ENCODE measurements around the gene KCNIP1. TPM values are rescaled to one million over a fixed set of nuclear protein-coding genes. Genes with fewer than 3 reads are reported as not detected.

KCNIP1 gene
- total and polyA plus RNA-seq, 9 of the 15 experiments (the other 6 are each of a cell fraction or from before 2014, with no cell fraction given): not detected

- no TSS peak for BruUV-seq (replicated peaks)
- CTCF ChIA-PET (ENCODE audit: low intra/inter-chr PET ratio): interaction anchor here (0.9 to 1.9 kb wide), 3 partner anchors 31 to 198 kb away, joined by 3 to 10 read pairs (median 5); no protein-coding TSS in a partner anchor
- FAIRE-seq: peak; percentile 60
- intact Hi-C loops (cut with micrococcal nuclease): loop anchor here (1.0 kb wide), 2 partner anchors 29 to 198 kb away; no protein-coding TSS in a partner anchor
- Histone ChIP-seq H2AFZ (ENCODE audit: low read depth, low read length) (peak overlapping the region; percentile 51; the same call in 1 of the 2 replicates), H3K4me3 (no peak overlapping the region), H3K9me1 (ENCODE audit: control insufficient read depth, insufficient read depth, low read length) (peaks cover 3% of the 10 kb centered on the region), H3K4me2 (ENCODE audit: insufficient read depth, low read length) (peak overlapping the region; percentile 48), H3K27me3 (ENCODE audit: control insufficient read depth in 2 of 2, insufficient read depth in 2 of 2, low read length in 2 of 2) (peaks cover 0 to 13% of the 10 kb centered on the region in 2 experiments; a peak in 1 of 5 replicates), H3K36me3 (ENCODE audit: control insufficient read depth, insufficient read depth, low read length) (no peaks in the 10 kb centered on the region), H4K20me1 (replicated peaks; ENCODE audit: control insufficient read depth, insufficient read depth, low read length) (peaks cover 22% of the 10 kb centered on the region), H3K4me1 (replicated peaks in 1 of 2; ENCODE audit: control insufficient read depth in 2 of 2, insufficient read depth in 2 of 2, low read length in 2 of 2) (peaks cover 4 to 11% of the 10 kb centered on the region in 2 experiments; a peak in 4 of 5 replicates), H3K9me3 (replicated peaks; ENCODE audit: control insufficient read depth, insufficient read depth, low read depth, low read length) (no peaks in the 10 kb centered on the region), H3K79me2 (ENCODE audit: control insufficient read depth, insufficient read depth, low read length) (no peaks in the 10 kb centered on the region), H3K9ac (ENCODE audit: insufficient read depth in 1 of 2, low read depth in 2 of 2, low read length in 2 of 2) (no peak overlapping the region; a peak in 1 of 4 replicates), H3K27ac (ENCODE audit: extremely low read depth, low read depth, low read length) (no peak overlapping the region)
- DNase-seq (ENCODE audit: extremely low read depth in 1 of 4, low spot score in 3 of 4): peak; percentile 69 to 92 (median 86)
- POLR2A ChIA-PET: no interaction called here
- 1% methylated on average over 12 of the region's 12 CpGs for WGBS (ENCODE audit: insufficient coverage, low coverage, missing lambda C conversion rate)
- peak; percentile 89; the same call in 2 of the 3 replicates for ATAC-seq
- in situ Hi-C loops (cut with MboI): no loop called here
- TF ChIP-seq ZBTB7A (IDR thresholded peaks at IDR 0.05; ENCODE audit: borderline replicate concordance, control insufficient read depth, low read depth, low read length): peak; percentile 89
- TF ChIP-seq ZEB2 (IDR thresholded peaks at IDR 0.05): no peak
- TF ChIP-seq, protein P1, sequence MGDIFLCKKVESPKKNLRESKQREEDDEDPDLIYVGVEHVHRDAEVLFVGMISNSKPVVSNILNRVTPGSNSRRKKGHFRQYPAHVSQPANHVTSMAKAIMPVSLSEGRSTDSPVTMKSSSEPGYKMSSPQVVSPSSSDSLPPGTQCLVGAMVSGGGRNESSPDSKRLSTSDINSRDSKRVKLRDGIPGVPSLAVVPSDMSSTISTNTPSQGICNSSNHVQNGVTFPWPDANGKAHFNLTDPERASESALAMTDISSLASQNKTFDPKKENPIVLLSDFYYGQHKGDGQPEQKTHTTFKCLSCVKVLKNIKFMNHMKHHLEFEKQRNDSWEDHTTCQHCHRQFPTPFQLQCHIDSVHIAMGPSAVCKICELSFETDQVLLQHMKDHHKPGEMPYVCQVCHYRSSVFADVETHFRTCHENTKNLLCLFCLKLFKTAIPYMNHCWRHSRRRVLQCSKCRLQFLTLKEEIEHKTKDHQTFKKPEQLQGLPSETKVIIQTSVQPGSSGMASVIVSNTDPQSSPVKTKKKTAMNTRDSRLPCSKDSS (IDR thresholded peaks at IDR 0.05; ENCODE audit: low read depth, partially characterized antibody): no peak
- 0 out of 2 replicates have a peak, but pooled peaks have one; percentile 10 for TF ChIP-seq RB1 (IDR thresholded peaks at IDR 0.05; ENCODE audit: low read depth)
- TF ChIP-seq MYBL2 (IDR thresholded peaks at IDR 0.05; ENCODE audit: low read depth): no peak
- no peak for TF ChIP-seq MYBL2 (CRISPR knock-in tag; IDR thresholded peaks at IDR 0.05; ENCODE audit: borderline replicate concordance)
- TF ChIP-seq ZNF263 (CRISPR knock-in tag; IDR thresholded peaks at IDR 0.05; ENCODE audit: borderline replicate concordance): peak; percentile 94
- peak; percentile 74 to 75 for TF ChIP-seq RAD21 (CRISPR knock-in tag; conservative IDR thresholded peaks at IDR 0.05 in 1 of 2, IDR thresholded peaks at IDR 0.05 in 1 of 2)
- TF ChIP-seq, protein P2, sequence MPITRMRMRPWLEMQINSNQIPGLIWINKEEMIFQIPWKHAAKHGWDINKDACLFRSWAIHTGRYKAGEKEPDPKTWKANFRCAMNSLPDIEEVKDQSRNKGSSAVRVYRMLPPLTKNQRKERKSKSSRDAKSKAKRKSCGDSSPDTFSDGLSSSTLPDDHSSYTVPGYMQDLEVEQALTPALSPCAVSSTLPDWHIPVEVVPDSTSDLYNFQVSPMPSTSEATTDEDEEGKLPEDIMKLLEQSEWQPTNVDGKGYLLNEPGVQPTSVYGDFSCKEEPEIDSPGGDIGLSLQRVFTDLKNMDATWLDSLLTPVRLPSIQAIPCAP (CRISPR knock-in tag; IDR thresholded peaks at IDR 0.05; ENCODE audit: borderline replicate concordance): no peak
- peak; percentile 57; the same call in 1 of the 2 replicates for TF ChIP-seq STAG1 (CRISPR knock-in tag; IDR thresholded peaks at IDR 0.05; ENCODE audit: borderline replicate concordance)
- TF ChIP-seq PHTF2 (CRISPR knock-in tag; IDR thresholded peaks at IDR 0.05): no peak
- no peak for TF ChIP-seq ZNF639 (CRISPR knock-in tag; conservative IDR thresholded peaks at IDR 0.05 in 1 of 2, IDR thresholded peaks at IDR 0.05 in 1 of 2)
Measured at GRCh38 chr5:170632985-170633234, 129.1 kb downstream of the KCNIP1 start.
